GM11168 (cell line): ENCODE data around the gene GFPT1.
"Not testable (repeated sequence)": the region's sequence is repeated elsewhere in the genome, so short reads cannot be mapped to it uniquely, and the experiment has no call there.

ENCODE experiments used
- in situ Hi-C: fragments of 300-500 bp; cut with MboI; formaldehyde crosslinking; loops from one replicate; pipeline ENCODE4 v1.12.0; 2022; ENCODE audit warnings: low sequenced_read_pairs; ENCODE audit not compliant: unreplicated experiment

The GFPT1 gene

DNA sequence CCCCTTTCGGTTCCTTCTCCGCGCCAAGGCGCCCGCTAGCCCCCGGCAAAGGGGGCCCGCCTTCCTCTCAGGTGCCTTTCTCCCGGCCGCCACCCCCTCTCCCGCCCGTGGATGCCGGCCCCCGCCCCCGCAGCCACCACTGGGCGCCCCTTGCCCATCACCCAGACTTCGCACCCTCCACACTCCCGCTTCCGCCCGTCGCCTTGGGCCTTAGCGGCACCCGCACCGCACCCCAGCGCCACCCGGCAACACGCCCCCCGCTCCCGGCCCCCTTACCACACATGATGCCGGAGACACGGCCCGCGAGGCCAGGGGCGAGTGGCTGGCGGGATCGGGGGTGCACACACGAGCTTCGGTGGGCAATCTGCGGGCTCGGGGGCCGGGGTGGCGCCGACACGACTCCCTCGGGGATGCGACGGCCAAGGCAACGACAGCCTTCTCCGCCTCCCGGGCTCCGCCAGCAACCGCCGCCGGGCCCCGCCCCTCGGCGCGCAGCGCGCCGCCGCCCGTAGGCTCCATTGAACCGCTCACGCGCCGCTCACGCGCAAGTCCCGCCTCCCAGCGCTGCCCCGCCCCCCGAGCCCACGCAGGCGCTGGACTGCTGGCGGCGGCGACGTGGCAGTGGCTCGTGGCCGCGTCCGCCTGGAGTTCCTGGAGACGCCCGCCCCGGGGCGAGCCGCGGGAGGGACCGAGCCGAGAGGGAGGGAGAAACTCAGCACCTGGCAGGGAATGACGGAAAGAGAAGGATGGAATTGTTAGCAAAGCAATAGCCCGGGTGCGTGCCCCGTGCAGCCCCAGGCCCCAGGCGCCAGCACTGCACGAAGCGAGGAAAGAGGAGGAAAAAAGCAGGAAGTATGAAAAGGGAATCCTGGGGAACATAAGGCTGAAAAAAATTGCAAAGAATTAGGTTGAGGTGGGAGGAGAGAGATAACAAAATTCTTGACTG, at the start of gene GFPT1:
GFPT1 (minus strand) TSS at position 439 of the 946 bp plus-strand sequence; CDS start at position 283, 156 bp downstream.
- in situ Hi-C loops = no loop called here

- in situ Hi-C loops = no loop called here
These were observed 49.5 kb upstream of the GFPT1 start for GRCh38 chr2:69436596-69436937.

- in situ Hi-C loops = no loop called here
These were observed 47.7 kb upstream of the GFPT1 start for GRCh38 chr2:69434753-69435152.

- in situ Hi-C loops = no loop called here
These were observed 42.6 kb upstream of the GFPT1 start for GRCh38 chr2:69429491-69430183.

- in situ Hi-C loops = no loop called here
These were observed 42.0 kb upstream of the GFPT1 start for GRCh38 chr2:69428981-69429380.

DNA sequence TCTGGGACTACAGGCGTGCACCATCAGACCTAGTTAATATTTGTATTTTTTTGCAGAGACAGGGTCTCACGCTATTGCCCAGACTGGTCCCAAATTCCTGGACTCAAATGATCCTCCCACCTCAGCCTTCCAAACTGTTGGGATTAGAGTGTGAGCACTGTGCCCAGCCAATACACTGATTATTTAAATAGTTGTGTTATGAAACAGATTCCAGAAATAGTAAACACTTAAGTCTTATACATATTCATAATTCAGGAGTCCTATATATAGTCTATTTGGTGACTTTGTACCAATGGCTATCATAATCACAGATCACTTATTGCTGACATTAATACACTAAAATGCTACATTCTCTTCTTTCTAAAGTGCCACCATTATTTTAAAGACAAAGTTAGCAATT, 37.4 kb upstream of the GFPT1 start:
- in situ Hi-C loops = no loop called here

DNA sequence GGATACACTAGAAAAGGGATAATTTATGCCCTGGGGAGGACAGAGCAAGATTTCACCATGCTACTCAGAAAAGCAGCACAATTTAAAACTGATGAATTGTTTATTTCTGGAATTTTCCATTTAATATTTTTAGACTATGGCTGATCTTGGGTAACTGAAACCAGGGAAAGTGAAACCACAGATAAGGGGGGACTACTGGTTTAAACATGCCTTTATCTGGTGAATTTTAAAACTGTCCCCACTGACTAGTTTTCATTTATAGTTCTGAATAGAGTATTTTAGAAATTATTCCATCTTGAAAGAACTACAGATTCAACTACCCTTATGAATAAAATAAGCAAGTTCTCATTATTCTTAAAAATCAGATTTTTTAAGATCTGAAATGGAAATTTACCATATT, 35.2 kb upstream of the GFPT1 start:
- in situ Hi-C loops = no loop called here

DNA sequence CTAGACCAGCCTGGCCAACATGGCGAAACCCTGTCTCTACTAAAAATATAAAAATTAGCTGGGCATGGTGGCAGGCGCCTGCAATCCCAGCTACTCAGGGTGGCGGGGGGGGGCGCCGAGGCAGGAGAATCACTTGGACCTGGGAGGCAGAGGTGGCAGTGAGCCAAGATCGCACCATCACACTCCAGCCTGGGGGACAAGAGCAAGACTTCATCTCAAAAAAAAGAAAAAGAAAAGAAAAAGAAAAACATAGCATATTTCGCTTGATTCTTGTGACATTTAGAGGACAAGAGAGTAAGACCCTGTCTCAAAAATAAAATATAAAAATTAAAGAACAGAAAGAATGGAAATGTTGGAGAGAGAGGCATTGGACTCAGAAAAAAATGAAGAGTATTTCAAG, 32.1 kb upstream of the GFPT1 start:
- in situ Hi-C loops = not testable (repeated sequence)

GRCh38 chr2:69416147-69416546, 29.1 kb upstream of the GFPT1 start:
- in situ Hi-C loops = no loop called here

GRCh38 chr2:69411120-69411519, 24.1 kb upstream of the GFPT1 start:
- in situ Hi-C loops = no loop called here

GRCh38 chr2:69405306-69405705, 18.3 kb upstream of the GFPT1 start:
- in situ Hi-C loops = no loop called here

- in situ Hi-C loops = no loop called here
These were observed 13.1 kb upstream of the GFPT1 start for GRCh38 chr2:69400121-69400520.

DNA sequence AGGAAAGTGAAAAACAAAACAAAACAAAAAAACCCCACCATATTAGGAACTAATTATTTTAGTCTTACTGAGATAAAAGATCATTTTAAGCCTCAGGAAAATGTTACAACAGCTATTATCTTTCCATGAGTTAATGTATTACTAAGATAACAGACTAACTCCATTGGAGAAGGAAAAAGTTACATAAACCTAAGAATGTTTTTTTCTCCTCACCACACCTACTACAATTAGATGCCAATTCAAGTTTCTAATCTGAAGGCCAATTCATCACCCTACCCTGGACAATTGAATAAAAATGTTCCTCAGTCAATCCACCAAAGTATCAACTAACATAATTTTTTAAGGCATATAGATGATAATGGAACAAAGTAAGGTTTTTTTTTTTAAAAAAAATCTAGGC, 10.2 kb upstream of the GFPT1 start:
- in situ Hi-C loops = no loop called here

- in situ Hi-C loops = no loop called here
These were observed 8.8 kb upstream of the GFPT1 start for GRCh38 chr2:69395866-69396265.

- in situ Hi-C loops = no loop called here
These were observed 6.9 kb upstream of the GFPT1 start for GRCh38 chr2:69393963-69394362.

GRCh38 chr2:69390471-69390870, 3.4 kb upstream of the GFPT1 start:
- in situ Hi-C loops = no loop called here

GRCh38 chr2:69390001-69390400, 3.0 kb upstream of the GFPT1 start:
- in situ Hi-C loops = no loop called here

- in situ Hi-C loops = no loop called here
These were observed 2.2 kb upstream of the GFPT1 start for GRCh38 chr2:69389271-69389670.

DNA sequence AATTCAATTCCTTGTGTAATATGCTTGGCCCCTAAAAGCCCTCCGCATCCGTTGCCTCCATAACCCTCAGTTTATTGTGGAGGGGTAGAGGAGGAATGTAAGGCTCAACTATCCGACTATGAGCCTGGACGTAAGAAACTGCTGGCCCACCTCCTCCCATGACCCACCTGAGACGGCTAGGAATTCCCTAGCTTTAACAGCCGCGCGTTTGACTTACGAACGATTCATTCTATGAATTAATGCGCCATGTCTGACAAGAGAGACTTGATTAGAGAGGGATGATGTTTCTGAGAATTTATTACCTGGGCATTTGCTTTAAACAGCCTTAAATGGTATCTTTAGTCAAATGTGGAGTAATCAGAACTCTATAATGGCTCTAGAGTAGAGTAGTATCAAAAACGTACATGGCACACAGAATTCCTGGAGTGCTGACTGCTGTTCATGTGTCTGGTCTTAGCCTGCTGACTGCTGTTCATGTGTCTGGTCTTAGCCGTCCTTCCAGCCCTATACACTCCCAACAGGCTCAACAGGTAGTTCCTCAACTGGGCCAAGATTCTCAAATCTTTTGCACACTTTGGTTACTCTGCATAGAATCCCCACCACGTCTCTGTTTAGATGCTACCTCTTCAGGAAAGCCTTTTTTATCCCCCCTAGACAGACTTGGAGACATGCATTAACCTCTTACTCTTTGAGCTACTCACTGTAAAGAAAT, 899 bp upstream of the GFPT1 start:
- in situ Hi-C loops = no loop called here

DNA sequence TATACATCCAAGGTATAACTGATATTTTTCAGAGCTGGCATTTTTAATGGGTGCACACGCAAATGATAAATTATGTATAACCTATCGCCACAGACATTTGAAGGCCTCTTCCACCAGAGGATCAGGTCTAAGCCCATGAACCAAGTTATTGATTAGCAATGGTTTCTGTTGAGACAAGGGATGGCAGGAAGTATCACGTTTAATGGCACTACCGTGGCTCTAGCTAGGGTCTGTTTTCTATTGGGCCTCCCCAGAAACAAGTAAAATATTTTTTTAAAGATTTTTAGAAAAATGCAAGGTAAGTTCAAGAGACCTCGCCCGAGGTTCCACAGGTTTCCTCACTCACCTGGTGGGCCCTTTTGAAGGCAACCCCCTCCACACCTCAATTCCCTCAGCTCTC, 667 bp downstream of the GFPT1 start:
- in situ Hi-C loops = no loop called here
